MCF 10A (cell line): ENCODE data around the gene SYT17. TPM values are rescaled to one million over a fixed set of nuclear protein-coding genes. Genes with fewer than 3 reads are reported as not detected.
A peak's percentile ranks its signal among the peaks of the same experiment; 100 is the strongest.

Experiments
- BruUV-seq: library from RNA; stranded (reverse); fragments of 400-500 nt; replicated peaks from 2 replicates; lab custom pipeline; 2021; lab: Mats Ljungman, UMichigan
- CTCF ChIA-PET: fragments of 300-600 bp; sonication (Branson Sonifier 250); formaldehyde crosslinking; extraction: SDS; loops from one replicate; lab custom pipeline; 2021; ENCODE audit warnings: antibody characterized with exemption, inconsistent platforms; lab: Yijun Ruan, JAX
- POLR2A ChIA-PET: fragments of 300-600, 350-650 bp; sonication (Branson Sonifier 250); formaldehyde crosslinking; extraction: SDS; loops from one replicate; lab custom pipeline; 2020; ENCODE audit warnings: antibody characterized with exemption, inconsistent platforms; lab: Yijun Ruan, JAX
- DNase-seq: peaks from one replicate; pipeline ENCODE4 v3.0.0-alpha.2; 2018; ENCODE audit not compliant: unreplicated experiment
- H3K27ac Mint-ChIP-seq: one replicate; pipeline ENCODE4 v1.8.0; 2022; ENCODE audit warnings: mild to moderate bottlenecking, low read depth, mixed read lengths; ENCODE audit not compliant: unreplicated experiment
- H3K27me3 Mint-ChIP-seq: one replicate; pipeline ENCODE4 v1.8.0; 2022; ENCODE audit warnings: mixed read lengths; ENCODE audit not compliant: insufficient read depth, unreplicated experiment
- H3K36me3 Mint-ChIP-seq: one replicate; pipeline ENCODE4 v1.8.0; 2022; ENCODE audit warnings: mild to moderate bottlenecking, moderate library complexity, mixed read lengths; ENCODE audit not compliant: insufficient read depth, unreplicated experiment
- H3K4me1 Mint-ChIP-seq: one replicate; pipeline ENCODE4 v1.8.0; 2022; ENCODE audit warnings: mixed read lengths; ENCODE audit not compliant: insufficient read depth, unreplicated experiment
- H3K4me3 Mint-ChIP-seq: one replicate; pipeline ENCODE4 v1.8.0; 2022; ENCODE audit warnings: mild to moderate bottlenecking, moderate library complexity, mixed read lengths; ENCODE audit not compliant: unreplicated experiment
- H3K9me3 Mint-ChIP-seq: one replicate; pipeline ENCODE4 v1.8.0; 2022; ENCODE audit warnings: mixed read lengths; ENCODE audit not compliant: unreplicated experiment
- CTCF ChIP-seq: fragments of 200-600 bp; IDR thresholded peaks from one replicate; pipeline ENCODE4 v1.8.0; 2022; ENCODE audit warnings: antibody characterized with exemption, mild to moderate bottlenecking; ENCODE audit not compliant: unreplicated experiment
- intact Hi-C: fragments of 100-400 bp; cut with micrococcal nuclease; formaldehyde crosslinking; loops from 2 replicates; pipeline ENCODE4 v1.14.1; 2022
- total RNA-seq: library from RNA; stranded (reverse); gene quantifications from 2 replicates; pipeline ENCODE4 v1.2.3, GENCODE V29; 2022

Gene SYT17
- total RNA-seq, 1 experiment from 2014 or later: not detected

- no TSS peak for BruUV-seq
- CTCF ChIA-PET: interaction anchor here (0.6 to 0.8 kb wide), 6 partner anchors 18 to 236 kb away, joined by 3 to 5 read pairs (median 4); no protein-coding TSS in a partner anchor
- H3K27ac Mint-ChIP-seq: no peak overlapping the region
Observed at GRCh38 chr16:19152042-19152441, 16.0 kb upstream of the SYT17 start.

GRCh38 chr16:19153876-19154275, 14.2 kb upstream of the SYT17 start:
- H3K36me3 Mint-ChIP-seq: peaks cover under 1% of the 10 kb centered on the region
- BruUV-seq: no TSS peak
- no peak for DNase-seq
- H3K4me3 Mint-ChIP-seq: no peak overlapping the region
- H3K27ac Mint-ChIP-seq: no peak overlapping the region
- intact Hi-C loops: no loop called here
- CTCF ChIA-PET: no interaction called here
- no peaks in the 10 kb centered on the region for H3K4me1 Mint-ChIP-seq
- H3K27me3 Mint-ChIP-seq: peaks cover 40% of the 10 kb centered on the region
- TF ChIP-seq CTCF: no peak
- POLR2A ChIA-PET: no interaction called here
- peaks cover 9% of the 10 kb centered on the region for H3K9me3 Mint-ChIP-seq

More at GRCh38 chr16:19152042-19152441, 16.0 kb upstream of the SYT17 start:
- no peak for TF ChIP-seq CTCF
- no peak for DNase-seq
- POLR2A ChIA-PET: no interaction called here
- intact Hi-C loops: no loop called here
- no peaks in the 10 kb centered on the region for H3K4me1 Mint-ChIP-seq
- peaks cover 5% of the 10 kb centered on the region for H3K36me3 Mint-ChIP-seq
- H3K9me3 Mint-ChIP-seq: peaks cover 16% of the 10 kb centered on the region
- no peak overlapping the region for H3K4me3 Mint-ChIP-seq
- H3K27me3 Mint-ChIP-seq: peaks cover 23% of the 10 kb centered on the region

GRCh38 chr16:19162085-19162484, 6.0 kb upstream of the SYT17 start:
- no peak for TF ChIP-seq CTCF
- Mint-ChIP-seq H3K4me1 (no peaks in the 10 kb centered on the region), H3K36me3 (no peaks in the 10 kb centered on the region), H3K9me3 (no peaks in the 10 kb centered on the region), H3K27ac (no peak overlapping the region), H3K27me3 (peaks cover 17% of the 10 kb centered on the region), H3K4me3 (no peak overlapping the region)
- POLR2A ChIA-PET: no interaction called here
- no TSS peak for BruUV-seq
- CTCF ChIA-PET: interaction anchor here (0.8 to 1.5 kb wide), 5 partner anchors 17 to 179 kb away, joined by 3 to 5 read pairs (median 4); partner anchors contain the start of gene TMC7
- intact Hi-C loops: no loop called here
- no peak for DNase-seq

- no peaks in the 10 kb centered on the region for H3K9me3 Mint-ChIP-seq
- no peak for TF ChIP-seq CTCF
- intact Hi-C loops: no loop called here
- H3K4me1 Mint-ChIP-seq: no peaks in the 10 kb centered on the region
- ChIA-PET POLR2A (no interaction called here), CTCF (interaction anchor here (0.9 kb wide), 1 partner anchor 76 kb away, joined by 5 read pairs; no protein-coding TSS in a partner anchor)
- peaks cover 6% of the 10 kb centered on the region for H3K27me3 Mint-ChIP-seq
- BruUV-seq: no TSS peak
- DNase-seq: peak; percentile 19
- H3K27ac Mint-ChIP-seq: no peak overlapping the region
- H3K4me3 Mint-ChIP-seq: no peak overlapping the region
- no peaks in the 10 kb centered on the region for H3K36me3 Mint-ChIP-seq
Observed at GRCh38 chr16:19163215-19163614, 4.8 kb upstream of the SYT17 start.
